Heart left ventricle (tissue), 13 donors: Measurements from ENCODE around the gene ADGRV1.

Experiments used
- POLR2A ChIP-seq, 2 donors: fragments of 450-650 bp; IDR thresholded peaks; one replicate each; pipeline ENCODE4 v1.6.1; 2017; ENCODE audit warnings: antibody characterized with exemption in 2 of 2, mild to moderate bottlenecking in 2 of 2, moderate library complexity in 2 of 2
- TF ChIP-seq, protein P1 (sequence below), 12 donors: fragments of 200-600 bp; sonication (generic) in 4 of 12; IDR thresholded peaks; one replicate each; pipeline versions ENCODE4 v1.5.0 to v1.8.0; 2018 to 2022; ENCODE audit warnings: antibody characterized with exemption in 12 of 12, mild to moderate bottlenecking in 5 of 12
- donor health status: ischemic (EF 13 %, LVEDD 7.1; RV severe dilation, severe dysfunction).
- donor health status: DM: no; HTN: yes; CAD: no.
- donor health status: DM: no; HTN: no; CAD: no.
- donor health status: ischemic (EF 25% LVEDD 6.9; RV normal size, moderate dysfunction).
- donor health status: ischemic (EF 25% LVEDD 5.7; RV mildly dilated, moderate dysfunction).
- donor health status: ischemic (EF 35%, LVEDD 5.7; RV mildly dilated, moderate dysfunction).
- donor health status: nonischemic (EF 11% LVEDD 7.7; RV severe dilation, severe dysfunction).
- donor health status: DM: yes; HTN: yes; CAD: no.
- donor health status: PGD.
- donor health status: ischemic (EF 29% LVEDD 5.4; RV normal size, mild dysfunction).
- donor health status: nonischemic (EF 23%, LVEDD 6.1; RV moderate dilation, normal function).

DNA sequence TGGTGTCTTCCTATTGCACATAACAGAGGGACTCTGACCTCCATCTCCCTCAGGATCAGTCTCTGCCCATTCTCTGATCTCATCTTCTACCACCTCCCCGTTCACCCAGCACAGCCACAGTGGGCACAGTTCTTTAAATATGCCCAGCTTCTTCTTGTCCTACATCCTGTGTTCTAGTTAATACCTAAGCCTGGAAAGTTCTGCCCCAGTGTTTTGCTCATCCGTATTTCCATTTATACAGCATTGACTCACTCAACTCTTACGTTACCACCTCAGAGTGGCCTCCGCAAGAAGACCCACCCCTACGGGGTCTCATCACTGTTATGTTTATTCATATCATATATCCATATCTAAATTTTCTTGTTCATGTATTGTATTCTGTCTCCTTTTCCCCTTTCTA lies 315.5 kb downstream of the ADGRV1 start:
- TF ChIP-seq, protein P1, sequence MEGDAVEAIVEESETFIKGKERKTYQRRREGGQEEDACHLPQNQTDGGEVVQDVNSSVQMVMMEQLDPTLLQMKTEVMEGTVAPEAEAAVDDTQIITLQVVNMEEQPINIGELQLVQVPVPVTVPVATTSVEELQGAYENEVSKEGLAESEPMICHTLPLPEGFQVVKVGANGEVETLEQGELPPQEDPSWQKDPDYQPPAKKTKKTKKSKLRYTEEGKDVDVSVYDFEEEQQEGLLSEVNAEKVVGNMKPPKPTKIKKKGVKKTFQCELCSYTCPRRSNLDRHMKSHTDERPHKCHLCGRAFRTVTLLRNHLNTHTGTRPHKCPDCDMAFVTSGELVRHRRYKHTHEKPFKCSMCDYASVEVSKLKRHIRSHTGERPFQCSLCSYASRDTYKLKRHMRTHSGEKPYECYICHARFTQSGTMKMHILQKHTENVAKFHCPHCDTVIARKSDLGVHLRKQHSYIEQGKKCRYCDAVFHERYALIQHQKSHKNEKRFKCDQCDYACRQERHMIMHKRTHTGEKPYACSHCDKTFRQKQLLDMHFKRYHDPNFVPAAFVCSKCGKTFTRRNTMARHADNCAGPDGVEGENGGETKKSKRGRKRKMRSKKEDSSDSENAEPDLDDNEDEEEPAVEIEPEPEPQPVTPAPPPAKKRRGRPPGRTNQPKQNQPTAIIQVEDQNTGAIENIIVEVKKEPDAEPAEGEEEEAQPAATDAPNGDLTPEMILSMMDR (IDR thresholded peaks at IDR 0.05), result no peak
- no peak for TF ChIP-seq POLR2A (IDR thresholded peaks at IDR 0.05)
